Measurements from ENCODE around the gene MRPL24. TPM values are rescaled to one million over a fixed set of nuclear protein-coding genes. Genes with fewer than 3 reads are reported as not detected.
A peak's percentile ranks its signal among the peaks of the same experiment; 100 is the strongest.

Gene MRPL24
- total RNA-seq, 1 donor from 2014 or later = 46.5 TPM

- peaks cover 18% of the 10 kb centered on the region for H3K36me3 Mint-ChIP-seq (ENCODE audit: low read depth, unreplicated experiment)
- no peaks in the 10 kb centered on the region for H3K27me3 Mint-ChIP-seq (ENCODE audit: low read depth, unreplicated experiment)
- peak overlapping the region; percentile 56 for H3K4me3 Mint-ChIP-seq (ENCODE audit: unreplicated experiment)
- no peaks in the 10 kb centered on the region for H3K9me3 ChIP-seq (ENCODE audit: insufficient read depth, low read depth, low read length)
- peaks cover 20% of the 10 kb centered on the region for H3K4me1 ChIP-seq (ENCODE audit: insufficient read depth, low read length)
- no peak overlapping the region for H2AFZ ChIP-seq (ENCODE audit: low read depth, low read length)
- TF ChIP-seq EZH2 (IDR thresholded peaks at IDR 0.05; ENCODE audit: insufficient read depth, low read length) (no peak), CTCF (IDR thresholded peaks at IDR 0.05; ENCODE audit: insufficient read depth, low read depth, low read length) (no peak)
- FAIRE-seq (no peak), DNase-seq (ENCODE audit: low read depth) (no peak)
- H3K4me2 ChIP-seq (ENCODE audit: low read length) = peak overlapping the region; percentile 75
- no peaks in the 10 kb centered on the region for H3K9me3 Mint-ChIP-seq (ENCODE audit: unreplicated experiment)
- H3K79me2 ChIP-seq (ENCODE audit: insufficient read depth, low read length) = peaks cover 51% of the 10 kb centered on the region
- H3K9ac ChIP-seq (ENCODE audit: low read length) = no peak overlapping the region
- peaks cover 21% of the 10 kb centered on the region for H3K4me1 Mint-ChIP-seq (ENCODE audit: low read depth, unreplicated experiment)
- H3K27ac Mint-ChIP-seq (ENCODE audit: unreplicated experiment) = peak overlapping the region; percentile 58
- H3K27ac ChIP-seq (ENCODE audit: low read depth, low read length) = no peak overlapping the region
- no peaks in the 10 kb centered on the region for H4K20me1 ChIP-seq (ENCODE audit: insufficient read depth, low read length)
- no peak overlapping the region for H3K4me3 ChIP-seq (ENCODE audit: insufficient read depth, low read depth, low read length)
- peaks cover 14% of the 10 kb centered on the region for H3K36me3 ChIP-seq (ENCODE audit: insufficient read depth, low read length)
- no peaks in the 10 kb centered on the region for H3K27me3 ChIP-seq (ENCODE audit: insufficient read depth, low read length)
Observed at GRCh38 chr1:156742017-156742416, 1.1 kb upstream of the MRPL24 start.

GRCh38 chr1:156741481-156741983, 644 bp upstream of the MRPL24 start:
- Histone ChIP-seq H3K79me2 (ENCODE audit: insufficient read depth, low read length) (peaks cover 47% of the 10 kb centered on the region), H4K20me1 (ENCODE audit: insufficient read depth, low read length) (no peaks in the 10 kb centered on the region), H3K4me2 (ENCODE audit: low read length) (peak overlapping the region; percentile 75), H3K9me3 (ENCODE audit: insufficient read depth, low read depth, low read length) (no peaks in the 10 kb centered on the region), H3K27me3 (ENCODE audit: insufficient read depth, low read length) (no peaks in the 10 kb centered on the region), H3K9ac (ENCODE audit: low read length) (peak overlapping the region; percentile 28), H3K4me3 (ENCODE audit: insufficient read depth, low read depth, low read length) (no peak overlapping the region), H3K27ac (ENCODE audit: low read depth, low read length) (peak overlapping the region; percentile 56), H2AFZ (ENCODE audit: low read depth, low read length) (peak overlapping the region; percentile 54), H3K36me3 (ENCODE audit: insufficient read depth, low read length) (peaks cover 16% of the 10 kb centered on the region), H3K4me1 (ENCODE audit: insufficient read depth, low read length) (peaks cover 17% of the 10 kb centered on the region)
- peak overlapping the region; percentile 91 for H3K27ac Mint-ChIP-seq (ENCODE audit: unreplicated experiment)
- FAIRE-seq (no peak), DNase-seq (ENCODE audit: low read depth) (no peak)
- peak overlapping the region; percentile 97 for H3K4me3 Mint-ChIP-seq (ENCODE audit: unreplicated experiment)
- H3K27me3 Mint-ChIP-seq (ENCODE audit: low read depth, unreplicated experiment) = no peaks in the 10 kb centered on the region
- TF ChIP-seq EZH2 (IDR thresholded peaks at IDR 0.05; ENCODE audit: insufficient read depth, low read length) (no peak), CTCF (IDR thresholded peaks at IDR 0.05; ENCODE audit: insufficient read depth, low read depth, low read length) (no peak)
- peaks cover 21% of the 10 kb centered on the region for H3K4me1 Mint-ChIP-seq (ENCODE audit: low read depth, unreplicated experiment)
- H3K36me3 Mint-ChIP-seq (ENCODE audit: low read depth, unreplicated experiment) = peaks cover 18% of the 10 kb centered on the region
- no peaks in the 10 kb centered on the region for H3K9me3 Mint-ChIP-seq (ENCODE audit: unreplicated experiment)

- no peaks in the 10 kb centered on the region for H4K20me1 ChIP-seq (ENCODE audit: insufficient read depth, low read length)
- peaks cover 10% of the 10 kb centered on the region for H3K4me1 Mint-ChIP-seq (ENCODE audit: low read depth, unreplicated experiment)
- peaks cover 18% of the 10 kb centered on the region for H3K36me3 Mint-ChIP-seq (ENCODE audit: low read depth, unreplicated experiment)
- H3K9me3 Mint-ChIP-seq (ENCODE audit: unreplicated experiment) = no peaks in the 10 kb centered on the region
- TF ChIP-seq EZH2 (IDR thresholded peaks at IDR 0.05; ENCODE audit: insufficient read depth, low read length) = no peak
- no peak for TF ChIP-seq CTCF (IDR thresholded peaks at IDR 0.05; ENCODE audit: insufficient read depth, low read depth, low read length)
- no peaks in the 10 kb centered on the region for H3K9me3 ChIP-seq (ENCODE audit: insufficient read depth, low read depth, low read length)
- FAIRE-seq (no peak), DNase-seq (ENCODE audit: low read depth) (no peak)
- H3K4me3 ChIP-seq (ENCODE audit: insufficient read depth, low read depth, low read length) = peak overlapping the region; percentile 88
- peak overlapping the region; percentile 87 for H3K9ac ChIP-seq (ENCODE audit: low read length)
- H2AFZ ChIP-seq (ENCODE audit: low read depth, low read length) = peak overlapping the region; percentile 65
- H3K27ac ChIP-seq (ENCODE audit: low read depth, low read length) = peak overlapping the region; percentile 44
- H3K4me2 ChIP-seq (ENCODE audit: low read length) = peak overlapping the region; percentile 96
- no peaks in the 10 kb centered on the region for H3K27me3 Mint-ChIP-seq (ENCODE audit: low read depth, unreplicated experiment)
- peaks cover 22% of the 10 kb centered on the region for H3K36me3 ChIP-seq (ENCODE audit: insufficient read depth, low read length)
- H3K4me1 ChIP-seq (ENCODE audit: insufficient read depth, low read length) = peaks cover 6% of the 10 kb centered on the region
- H3K4me3 Mint-ChIP-seq (ENCODE audit: unreplicated experiment) = peak overlapping the region; percentile 97
- no peaks in the 10 kb centered on the region for H3K27me3 ChIP-seq (ENCODE audit: insufficient read depth, low read length)
- H3K27ac Mint-ChIP-seq (ENCODE audit: unreplicated experiment) = peak overlapping the region; percentile 91
- H3K79me2 ChIP-seq (ENCODE audit: insufficient read depth, low read length) = peaks cover 34% of the 10 kb centered on the region
Observed at GRCh38 chr1:156740237-156740740, 599 bp downstream of the MRPL24 start.
